Liver (tissue), 3 donors: Measurements from ENCODE around the gene ZC3HAV1.

ENCODE experiments used
- CTCF ChIP-seq: fragments of 150-350 bp; IDR thresholded peaks from 2 replicates; pipeline ENCODE4 v1.5.1; 2017; ENCODE audit warnings: improper control_type of control experiment, low read depth, low read length; ENCODE audit not compliant: missing input control
- JUND ChIP-seq, 2 donors: IDR thresholded peaks; 2 replicates each; pipeline ENCODE4 v1.6.1; 2016; ENCODE audit warnings: antibody characterized with exemption in 2 of 2
- donor health status: healthy.
- donor health status: healthy.

DNA sequence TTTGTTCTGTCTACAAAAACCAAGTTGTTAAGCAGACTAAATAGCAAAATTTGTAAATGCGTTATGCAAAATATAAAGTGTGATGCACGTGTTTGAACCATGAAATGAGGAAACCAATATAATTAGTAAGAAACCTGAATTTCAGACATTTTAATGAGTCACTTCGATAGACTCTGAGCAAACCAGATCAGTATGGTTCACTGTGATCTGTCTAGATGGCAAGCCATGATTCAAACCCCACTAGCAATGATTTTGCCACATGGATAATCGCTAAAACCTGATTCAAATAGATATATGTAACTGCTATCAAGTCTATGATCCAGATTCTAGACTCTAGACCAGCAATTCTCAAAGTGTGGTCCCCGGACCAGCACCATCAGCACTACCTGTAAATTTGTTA lies 24.8 kb downstream of the ZC3HAV1 start:
- TF ChIP-seq JUND (IDR thresholded peaks at IDR 0.05), result no peak
- TF ChIP-seq CTCF, result no peak
